ENCODE data around the gene TRIM10. TPM values are rescaled to one million over a fixed set of nuclear protein-coding genes. Genes with fewer than 3 reads are reported as not detected.

Gene TRIM10
- total RNA-seq, 1 donor from 2014 or later = under 0.01 TPM

Other genes starting within 250 kb of the TRIM10 start
- gene HLA-A, start 218.7 kb downstream of the TRIM10 start, total RNA-seq = 536 and 593 TPM in 2 replicates
- gene POLR1H, start 99.9 kb downstream of the TRIM10 start, total RNA-seq = 31.9 and 32.7 TPM in 2 replicates
- 7.8 and 12.3 TPM in 2 replicates for gene PPP1R11, start 94.0 kb downstream of the TRIM10 start, total RNA-seq
- gene RNF39, start 85.4 kb downstream of the TRIM10 start, total RNA-seq = not detected in 2 replicates
- not detected in 2 replicates for gene TRIM31, start 48.1 kb downstream of the TRIM10 start, total RNA-seq
- not detected in 2 replicates for gene TRIM40, start 25.1 kb downstream of the TRIM10 start, total RNA-seq
- gene TRIM15, start 2.3 kb upstream of the TRIM10 start, total RNA-seq = not detected in 2 replicates
- gene TRIM26, start 52.2 kb upstream of the TRIM10 start, total RNA-seq = 19.4 and 24.2 TPM in 2 replicates
- gene TRIM39, start 165.7 kb upstream of the TRIM10 start, total RNA-seq = 7.6 and 10.1 TPM in 2 replicates
- gene RPP21, start 183.9 kb upstream of the TRIM10 start, total RNA-seq = 16.1 and 20.8 TPM in 2 replicates